Motor neuron (in vitro differentiated cells): Measurements from ENCODE around the gene ITGB4. TPM values are rescaled to one million over a fixed set of nuclear protein-coding genes. Genes with fewer than 3 reads are reported as not detected.
"Not testable (repeated sequence)": the region's sequence is repeated elsewhere in the genome, so short reads cannot be mapped to it uniquely, and the experiment has no call there.

Experiments used
- ATAC-seq, 8 experiments: fragments of 200-7000 bp; cut with Tn5 transposase; replicated peaks in 6 of 8; 2 replicates each; pipeline ENCODE4 v1.8.0; 2021; ENCODE audit warnings: mild to moderate bottlenecking in 8 of 8, moderate library complexity in 8 of 8
- H3K27ac ChIP-seq, 2 donors: fragments of 250-450 bp; sonication (Bioruptor Pico); 2 replicates each; pipeline ENCODE4 v1.9.0; 2021; ENCODE audit warnings: antibody characterized with exemption in 2 of 2, mild to moderate bottlenecking in 2 of 2, moderate library complexity in 1 of 2
- H3K4me1 ChIP-seq, 2 donors: fragments of 250-450 bp; sonication (Bioruptor Pico); replicated peaks in 1 of 2; 2 replicates each; pipeline ENCODE4 v1.6.1; 2021; ENCODE audit warnings: antibody characterized with exemption in 2 of 2, mild to moderate bottlenecking in 2 of 2, moderate library complexity in 1 of 2
- H3K4me3 ChIP-seq, 5 donors: fragments of 250-450 bp; sonication (Bioruptor Pico); 2 replicates each; pipeline ENCODE4 v1.9.0; 2021; ENCODE audit warnings: antibody characterized with exemption in 5 of 5, mild to moderate bottlenecking in 5 of 5, moderate library complexity in 4 of 5
- WGBS, 10 experiments: fragments of 450-650 bp; shearing (Covaris generic); methylation state at CpG; one replicate each; pipeline ENCODE4 v1.0.0; 2022; 5-methylcytosine and 5-hydroxymethylcytosine counted together
- in situ Hi-C, 9 experiments: fragments of 400-800 bp; cut with MboI; loops; one replicate each; pipeline ENCODE4 v1.15.0; 2021; ENCODE audit warnings: low sequenced_read_pairs in 9 of 9, low pct_unique_long_range_greater_than_20kb in 2 of 9; ENCODE audit not compliant: unreplicated experiment in 9 of 9
- total RNA-seq, 8 experiments: library from RNA; unstranded; fragments of 300-600 nt; gene quantifications; 2 replicates each; pipeline versions ENCODE4 v1.2.3 to v1.2.4, GENCODE V29; 2022

Gene ITGB4
- total RNA-seq, 8 experiments from 2014 or later: 0.46 to 40.8 (median 2.0) TPM

DNA sequence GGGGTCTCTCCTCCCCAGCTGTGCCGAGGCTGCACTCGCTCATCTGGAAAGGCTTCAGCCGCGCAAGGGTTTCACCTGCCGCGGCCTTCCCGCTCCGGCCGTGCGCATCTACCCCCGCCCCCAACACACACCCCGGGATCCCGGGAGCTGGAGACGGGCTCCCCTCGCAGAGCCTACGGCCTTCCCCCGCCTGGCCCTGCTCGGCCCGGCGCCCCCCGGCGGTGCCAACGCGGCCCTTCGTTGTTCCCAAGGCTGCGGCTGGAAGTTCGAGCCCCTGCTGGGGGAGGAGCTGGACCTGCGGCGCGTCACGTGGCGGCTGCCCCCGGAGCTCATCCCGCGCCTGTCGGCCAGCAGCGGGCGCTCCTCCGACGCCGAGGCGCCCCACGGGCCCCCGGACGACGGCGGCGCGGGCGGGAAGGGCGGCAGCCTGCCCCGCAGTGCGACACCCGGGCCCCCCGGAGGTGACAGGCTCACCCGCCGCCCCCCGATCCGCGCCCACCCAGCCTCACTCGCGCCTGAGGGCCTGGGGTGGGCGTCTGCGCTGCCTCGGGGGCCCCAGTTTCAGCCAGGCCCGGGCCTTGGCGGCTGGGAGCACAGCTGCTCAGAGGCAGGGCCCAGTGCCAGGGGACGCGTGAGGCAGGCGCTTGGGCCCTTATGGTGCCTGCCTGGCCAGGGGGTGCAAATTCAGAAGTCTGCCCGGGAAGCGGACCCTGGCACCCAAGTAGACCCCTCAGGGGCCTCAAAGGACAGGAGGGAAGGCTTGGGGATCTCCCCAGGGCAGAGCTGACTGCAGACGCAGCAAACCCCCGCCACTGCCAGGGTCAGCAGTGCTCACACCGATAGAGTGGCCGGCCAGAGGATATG is 32.5 kb downstream of the ITGB4 start:
- peak; percentile 46 to 87 (median 66) for ATAC-seq
- in situ Hi-C loops: no loop called here
- WGBS, 10 experiments: 90% methylated on average over 2 of the region's 76 CpGs; no CpG with 5 or more reads in 9 of the 10 experiments
- Histone ChIP-seq H3K27ac (no peak overlapping the region), H3K4me1 (peaks cover 0 to 13% of the 10 kb centered on the region in 2 donors), H3K4me3 (peak overlapping the region in 4 of 5 donors; percentile 8 to 23 (median 12))

- WGBS, 10 experiments: 30 to 100% (median 77%) methylated on average over 2 to 17 of the region's 27 CpGs; no CpG with 5 or more reads in 3 of the 10 experiments
- H3K4me3 ChIP-seq: no peak overlapping the region
- peaks cover 0 to 13% of the 10 kb centered on the region in 2 donors for H3K4me1 ChIP-seq
- ATAC-seq: peak in 2 of 8 experiments; percentile 23 to 46
- in situ Hi-C loops: no loop called here
- H3K27ac ChIP-seq: no peak overlapping the region
Observed at GRCh38 chr17:75754378-75755204, 33.3 kb downstream of the ITGB4 start.

GRCh38 chr17:75755205-75755901 is 34.1 kb downstream of the ITGB4 start:
- in situ Hi-C loops: no loop called here
- ATAC-seq: peak in 5 of 8 experiments; percentile 2 to 15 (median 6)
- H3K27ac ChIP-seq: no peak overlapping the region
- 80 to 100% (median 85%) methylated on average over 1 to 2 of the region's 20 CpGs; no CpG with 5 or more reads in 6 of the 10 experiments for WGBS, 10 experiments
- peaks cover 0 to 9% of the 10 kb centered on the region in 2 donors for H3K4me1 ChIP-seq
- H3K4me3 ChIP-seq: no peak overlapping the region

DNA sequence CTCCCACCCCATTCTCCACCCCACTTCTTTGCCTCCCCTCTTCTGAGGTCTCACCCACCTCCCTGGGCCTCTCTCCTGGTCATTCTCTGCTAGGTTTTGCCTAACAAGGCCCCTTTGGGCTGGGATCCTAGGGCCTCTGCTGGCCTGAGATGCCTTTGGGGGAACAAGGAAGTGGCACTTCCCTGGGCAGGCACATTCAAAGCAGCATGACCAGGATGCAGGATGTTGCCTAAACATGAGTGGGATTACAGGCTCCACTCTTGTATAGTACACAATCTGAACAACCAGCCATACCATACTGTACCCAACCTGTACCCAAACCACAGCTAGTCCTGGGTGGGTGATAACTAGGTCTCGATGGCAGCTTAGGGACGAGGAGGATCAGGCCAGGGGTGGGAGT is 34.7 kb downstream of the ITGB4 start:
- Histone ChIP-seq H3K27ac (no peak overlapping the region), H3K4me1 (peaks cover 0 to 9% of the 10 kb centered on the region in 2 donors), H3K4me3 (no peak overlapping the region)
- in situ Hi-C loops: no loop called here
- no peak for ATAC-seq
- WGBS, 10 experiments: 100% methylated on average over 2 of the region's 2 CpGs; no CpG with 5 or more reads in 9 of the 10 experiments

GRCh38 chr17:75756451-75757085 is 35.3 kb downstream of the ITGB4 start:
- no peak for ATAC-seq
- H3K27ac ChIP-seq: no peak overlapping the region
- peaks cover 0 to 9% of the 10 kb centered on the region in 2 donors for H3K4me1 ChIP-seq
- in situ Hi-C loops: no loop called here
- H3K4me3 ChIP-seq: no peak overlapping the region
- no CpG with 5 or more reads among the region's 29 CpGs for WGBS, 10 experiments

DNA sequence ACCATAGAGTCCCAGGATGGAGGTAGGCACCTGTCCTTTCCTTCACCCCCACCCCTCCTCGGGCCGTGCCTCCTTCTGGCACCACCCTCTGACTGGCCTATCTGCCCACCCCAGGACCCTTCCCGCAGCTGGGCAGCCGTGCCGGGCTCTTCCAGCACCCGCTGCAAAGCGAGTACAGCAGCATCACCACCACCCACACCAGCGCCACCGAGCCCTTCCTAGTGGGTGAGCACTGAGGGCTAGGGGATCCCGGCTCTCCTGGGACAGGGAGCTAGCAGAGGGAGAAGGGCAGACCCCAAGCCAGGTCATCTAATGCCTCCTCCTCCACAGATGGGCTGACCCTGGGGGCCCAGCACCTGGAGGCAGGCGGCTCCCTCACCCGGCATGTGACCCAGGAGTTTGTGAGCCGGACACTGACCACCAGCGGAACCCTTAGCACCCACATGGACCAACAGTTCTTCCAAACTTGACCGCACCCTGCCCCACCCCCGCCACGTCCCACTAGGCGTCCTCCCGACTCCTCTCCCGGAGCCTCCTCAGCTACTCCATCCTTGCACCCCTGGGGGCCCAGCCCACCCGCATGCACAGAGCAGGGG is 35.9 kb downstream of the ITGB4 start:
- Histone ChIP-seq H3K4me3 (no peak overlapping the region), H3K4me1 (peaks cover 0 to 9% of the 10 kb centered on the region in 2 donors), H3K27ac (no peak overlapping the region)
- in situ Hi-C loops: no loop called here
- WGBS, 10 experiments: no CpG with 5 or more reads among the region's 21 CpGs
- no peak for ATAC-seq

- peak in 1 of 8 experiments; percentile 32 for ATAC-seq
- Histone ChIP-seq H3K27ac (no peak overlapping the region), H3K4me3 (no peak overlapping the region), H3K4me1 (peaks cover 0 to 9% of the 10 kb centered on the region in 2 donors)
- in situ Hi-C loops: no loop called here
- WGBS, 10 experiments: 29 to 92% (median 91%) methylated on average over 2 to 12 of the region's 41 CpGs; no CpG with 5 or more reads in 7 of the 10 experiments
Observed at GRCh38 chr17:75758131-75758905, 37.1 kb downstream of the ITGB4 start.

- H3K4me3 ChIP-seq: no peak overlapping the region
- ATAC-seq: no peak
- WGBS, 10 experiments: 58 to 100% (median 89%) methylated on average over 1 to 3 of the region's 3 CpGs; no CpG with 5 or more reads in 3 of the 10 experiments
- H3K4me1 ChIP-seq: peaks cover 7 to 18% of the 10 kb centered on the region in 2 donors
- in situ Hi-C loops: no loop called here
- H3K27ac ChIP-seq: no peak overlapping the region
Observed at GRCh38 chr17:75759457-75759856, 38.2 kb downstream of the ITGB4 start.

- in situ Hi-C loops, ATAC-seq, H3K27ac ChIP-seq, H3K4me3 ChIP-seq: not testable (repeated sequence)
- 76 to 94% (median 91%) methylated on average over 1 to 4 of the region's 6 CpGs; no CpG with 5 or more reads in 3 of the 10 experiments for WGBS, 10 experiments
- peaks cover 7 to 14% of the 10 kb centered on the region in 2 donors for H3K4me1 ChIP-seq
Observed at GRCh38 chr17:75759978-75760640, 38.9 kb downstream of the ITGB4 start.

DNA sequence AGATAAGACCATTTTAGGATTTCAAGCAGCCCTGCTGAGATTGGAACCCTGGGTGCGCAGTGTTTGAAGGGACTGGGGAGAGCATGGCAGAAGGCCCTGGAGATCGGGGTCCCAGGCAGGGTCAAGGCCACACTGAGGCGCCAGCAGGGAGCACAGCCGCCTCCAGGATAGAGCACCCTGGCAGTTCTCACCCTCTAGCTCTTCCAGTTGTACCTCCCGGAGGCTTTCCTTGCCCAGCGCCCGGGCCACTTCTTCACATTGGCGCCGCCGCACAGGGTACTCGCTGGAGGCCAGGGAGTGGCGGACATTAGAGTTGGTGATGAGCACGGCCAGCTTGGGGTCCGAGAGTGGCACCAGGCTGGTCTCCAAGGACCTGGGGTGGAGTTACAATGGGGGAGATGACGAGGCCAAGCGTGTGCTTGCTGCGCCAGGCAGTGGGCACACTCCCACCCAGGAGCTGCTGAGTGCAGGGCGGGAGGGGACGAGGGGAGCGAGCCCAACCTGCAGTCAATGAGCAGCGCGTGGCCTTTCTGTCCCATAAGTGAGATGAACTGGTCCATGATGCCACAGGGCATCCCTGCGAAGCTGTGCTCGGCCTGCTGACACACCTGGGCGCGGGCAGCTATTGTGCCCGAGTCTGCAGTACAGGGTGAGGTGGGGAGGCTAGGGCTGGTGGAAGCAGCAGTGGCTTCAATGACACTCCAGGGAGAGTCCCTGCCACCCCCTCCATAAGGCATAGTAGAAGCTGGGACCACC is 41.4 kb downstream of the ITGB4 start:
- no peak for ATAC-seq
- H3K27ac ChIP-seq: no peak overlapping the region
- in situ Hi-C loops: no loop called here
- 86 to 100% (median 100%) methylated on average over 1 to 5 of the region's 27 CpGs; no CpG with 5 or more reads in 4 of the 10 experiments for WGBS, 10 experiments
- H3K4me3 ChIP-seq: no peak overlapping the region
- H3K4me1 ChIP-seq: peaks cover 7 to 9% of the 10 kb centered on the region in 2 donors

DNA sequence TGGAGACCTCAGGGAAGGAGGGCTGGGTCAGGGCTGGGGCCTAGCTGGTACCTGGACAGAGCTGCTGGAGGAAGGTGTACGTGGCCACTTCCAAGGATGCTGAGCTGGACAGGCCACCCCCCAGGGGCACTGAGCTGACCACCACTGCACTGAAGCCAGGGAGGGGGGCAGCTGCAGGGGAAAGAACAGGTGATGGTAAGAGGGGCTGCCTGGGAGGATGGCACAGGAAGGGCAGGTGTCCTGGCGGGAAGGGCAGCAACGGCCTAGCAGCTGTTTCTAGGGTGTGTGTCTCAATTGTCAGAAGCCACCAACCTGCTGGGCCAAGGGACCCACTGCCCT is 42.0 kb downstream of the ITGB4 start:
- ATAC-seq: no peak
- H3K4me1 ChIP-seq: peaks cover 7 to 9% of the 10 kb centered on the region in 2 donors
- no peak overlapping the region for H3K4me3 ChIP-seq
- H3K27ac ChIP-seq: no peak overlapping the region
- 94% methylated on average over 3 of the region's 3 CpGs; no CpG with 5 or more reads in 9 of the 10 experiments for WGBS, 10 experiments
- in situ Hi-C loops: no loop called here
